HuH-7 (cell line): ENCODE data around the gene CDKN2A.

ENCODE experiments used
- DNase-seq: peaks from one replicate; pipeline ENCODE4 v3.0.0; 2011; ENCODE audit warnings: low spot score

Gene CDKN2A

GRCh38 chr9:22005702-22006606, 11.8 kb upstream of the CDKN2A start:
- no peak for DNase-seq

GRCh38 chr9:22005021-22005701, 11.0 kb upstream of the CDKN2A start:
- no peak for DNase-seq

GRCh38 chr9:22002038-22002437, 7.8 kb upstream of the CDKN2A start:
- no peak for DNase-seq

- no peak for DNase-seq
Observed at GRCh38 chr9:21998026-21998425, 3.8 kb upstream of the CDKN2A start.

GRCh38 chr9:21997480-21997879, 3.3 kb upstream of the CDKN2A start:
- DNase-seq = no peak

GRCh38 chr9:21996858-21997257, 2.7 kb upstream of the CDKN2A start:
- DNase-seq = no peak

- no peak for DNase-seq
Observed at GRCh38 chr9:21996438-21996837, 2.2 kb upstream of the CDKN2A start.

GRCh38 chr9:21995666-21996398, 1.6 kb upstream of the CDKN2A start:
- no peak for DNase-seq

GRCh38 chr9:21995006-21995665, 944 bp upstream of the CDKN2A start:
- DNase-seq = peak; percentile 41

GRCh38 chr9:21994556-21995005, 389 bp upstream of the CDKN2A start, which contains the start of gene CDKN2B-AS1:
CDKN2B-AS1 (plus strand) TSS chr9:21994791.
- peak; percentile 74 for DNase-seq

GRCh38 chr9:21993007-21993406, 1.2 kb downstream of the CDKN2A start:
- DNase-seq = no peak

- no peak for DNase-seq
Observed at GRCh38 chr9:21991072-21991959, 2.9 kb downstream of the CDKN2A start.

- no peak for DNase-seq
Observed at GRCh38 chr9:21989440-21990189, 4.6 kb downstream of the CDKN2A start.

GRCh38 chr9:21988056-21988990, 5.9 kb downstream of the CDKN2A start:
- DNase-seq = no peak

GRCh38 chr9:21985964-21986667, 8.1 kb downstream of the CDKN2A start:
- DNase-seq = no peak

- no peak for DNase-seq
Observed at GRCh38 chr9:21984101-21984500, 10.1 kb downstream of the CDKN2A start.

GRCh38 chr9:21983561-21983935, 10.6 kb downstream of the CDKN2A start:
- DNase-seq = no peak

- DNase-seq = no peak
Observed at GRCh38 chr9:21982861-21983560, 11.2 kb downstream of the CDKN2A start.
